GM10266 (cell line): ENCODE results near the gene ABLIM2.

ENCODE experiments used
- DNase-seq: peaks from one replicate; pipeline ENCODE4 v3.0.0; 2012; ENCODE audit errors: extremely low spot score
- TF ChIP-seq, protein P1 (sequence below): IDR thresholded peaks from 2 replicates; pipeline ENCODE4 v1.5.1; 2012; ENCODE audit warnings: mild to moderate bottlenecking, low read depth; ENCODE audit not compliant: control insufficient read depth, insufficient read depth; ENCODE audit errors: missing control alignments

Gene ABLIM2

DNA sequence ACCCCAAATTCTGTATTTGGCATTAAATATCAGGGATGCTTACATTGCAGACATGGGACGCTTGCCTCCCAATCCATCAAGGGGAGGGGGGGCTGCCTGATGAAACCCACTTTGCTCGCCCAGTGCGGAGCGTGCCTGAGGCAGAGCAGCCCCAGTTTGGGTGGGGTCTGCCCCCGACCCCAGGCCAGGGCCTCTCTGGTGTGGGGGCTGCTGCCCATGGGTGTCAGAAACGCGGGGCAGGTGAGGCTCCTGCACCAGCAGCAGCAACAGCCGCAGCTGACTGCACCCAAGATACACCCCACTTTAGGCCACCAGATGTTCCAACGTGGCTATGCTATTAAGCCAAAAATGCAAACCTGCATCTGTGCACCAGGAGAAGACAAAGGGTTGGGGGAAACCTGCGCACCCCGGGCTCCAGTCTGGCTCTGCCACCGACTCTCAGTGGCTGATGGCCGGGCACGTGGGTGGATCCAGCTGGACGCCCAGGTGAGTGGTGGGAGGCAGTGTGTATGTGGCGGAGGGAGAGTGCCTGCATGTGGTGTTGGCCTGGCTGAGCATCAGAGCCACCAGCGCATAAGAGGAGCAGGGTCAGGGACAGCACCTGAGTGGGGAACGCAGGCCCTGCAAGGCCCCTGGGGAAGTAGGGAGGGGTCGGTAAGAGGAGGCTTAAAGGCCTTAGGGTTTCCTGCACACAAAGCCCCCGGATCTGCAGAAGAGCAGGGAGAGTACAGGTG is 86.2 kb downstream of the ABLIM2 start:
- TF ChIP-seq, protein P1, sequence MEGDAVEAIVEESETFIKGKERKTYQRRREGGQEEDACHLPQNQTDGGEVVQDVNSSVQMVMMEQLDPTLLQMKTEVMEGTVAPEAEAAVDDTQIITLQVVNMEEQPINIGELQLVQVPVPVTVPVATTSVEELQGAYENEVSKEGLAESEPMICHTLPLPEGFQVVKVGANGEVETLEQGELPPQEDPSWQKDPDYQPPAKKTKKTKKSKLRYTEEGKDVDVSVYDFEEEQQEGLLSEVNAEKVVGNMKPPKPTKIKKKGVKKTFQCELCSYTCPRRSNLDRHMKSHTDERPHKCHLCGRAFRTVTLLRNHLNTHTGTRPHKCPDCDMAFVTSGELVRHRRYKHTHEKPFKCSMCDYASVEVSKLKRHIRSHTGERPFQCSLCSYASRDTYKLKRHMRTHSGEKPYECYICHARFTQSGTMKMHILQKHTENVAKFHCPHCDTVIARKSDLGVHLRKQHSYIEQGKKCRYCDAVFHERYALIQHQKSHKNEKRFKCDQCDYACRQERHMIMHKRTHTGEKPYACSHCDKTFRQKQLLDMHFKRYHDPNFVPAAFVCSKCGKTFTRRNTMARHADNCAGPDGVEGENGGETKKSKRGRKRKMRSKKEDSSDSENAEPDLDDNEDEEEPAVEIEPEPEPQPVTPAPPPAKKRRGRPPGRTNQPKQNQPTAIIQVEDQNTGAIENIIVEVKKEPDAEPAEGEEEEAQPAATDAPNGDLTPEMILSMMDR, result no peak
- no peak for DNase-seq

GRCh38 chr4:8071766-8072165 is 86.8 kb downstream of the ABLIM2 start:
- no peak for DNase-seq
- TF ChIP-seq, protein P1, result no peak

DNA sequence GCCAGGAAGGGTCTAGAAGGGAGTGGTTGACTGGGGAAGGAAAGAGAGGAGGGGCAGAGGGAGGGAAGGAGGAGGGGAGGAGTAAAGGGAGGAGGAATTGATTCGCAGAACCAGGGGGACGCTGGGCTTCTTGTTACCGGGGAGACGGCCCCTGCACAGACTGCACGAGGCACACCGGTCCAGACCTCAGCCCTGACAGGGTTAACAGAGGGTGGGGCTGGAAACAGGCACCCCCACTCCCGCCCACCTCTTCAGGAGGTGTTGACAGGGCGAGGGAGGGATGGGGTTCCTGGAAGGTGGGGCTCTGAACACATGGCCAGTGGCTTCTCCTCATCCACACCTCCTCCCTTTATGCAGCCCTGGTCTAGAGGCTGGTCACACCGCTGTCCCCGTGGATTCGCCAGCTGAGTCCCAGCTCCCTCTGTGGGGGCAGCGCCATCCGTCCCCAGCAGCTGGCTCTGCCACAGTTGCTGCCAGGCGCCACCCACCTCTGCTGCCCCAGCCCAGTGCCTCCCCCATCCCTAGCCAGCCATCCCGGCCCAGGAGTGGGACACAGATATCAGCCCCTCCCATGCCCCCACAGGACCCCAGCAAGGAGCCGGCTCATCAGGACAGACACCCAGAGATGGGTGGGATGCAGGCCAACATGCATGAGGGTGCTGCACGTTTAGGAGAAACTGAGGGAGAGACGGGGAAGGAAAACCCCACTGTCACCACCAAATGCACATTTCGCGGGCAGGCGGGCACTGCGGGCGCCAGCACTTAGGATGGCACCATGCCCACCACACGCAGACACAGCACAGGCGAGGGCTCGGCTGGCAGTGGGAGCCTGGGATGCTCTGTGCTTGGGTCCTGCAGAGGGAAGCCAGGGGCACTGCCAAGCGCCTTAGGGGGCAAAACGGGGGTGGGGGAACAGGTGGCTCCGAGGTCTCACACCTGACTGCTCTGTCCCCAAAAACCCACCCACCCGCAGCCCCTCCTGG is 87.6 kb downstream of the ABLIM2 start:
- DNase-seq, result no peak
- TF ChIP-seq, protein P1, result no peak

DNA sequence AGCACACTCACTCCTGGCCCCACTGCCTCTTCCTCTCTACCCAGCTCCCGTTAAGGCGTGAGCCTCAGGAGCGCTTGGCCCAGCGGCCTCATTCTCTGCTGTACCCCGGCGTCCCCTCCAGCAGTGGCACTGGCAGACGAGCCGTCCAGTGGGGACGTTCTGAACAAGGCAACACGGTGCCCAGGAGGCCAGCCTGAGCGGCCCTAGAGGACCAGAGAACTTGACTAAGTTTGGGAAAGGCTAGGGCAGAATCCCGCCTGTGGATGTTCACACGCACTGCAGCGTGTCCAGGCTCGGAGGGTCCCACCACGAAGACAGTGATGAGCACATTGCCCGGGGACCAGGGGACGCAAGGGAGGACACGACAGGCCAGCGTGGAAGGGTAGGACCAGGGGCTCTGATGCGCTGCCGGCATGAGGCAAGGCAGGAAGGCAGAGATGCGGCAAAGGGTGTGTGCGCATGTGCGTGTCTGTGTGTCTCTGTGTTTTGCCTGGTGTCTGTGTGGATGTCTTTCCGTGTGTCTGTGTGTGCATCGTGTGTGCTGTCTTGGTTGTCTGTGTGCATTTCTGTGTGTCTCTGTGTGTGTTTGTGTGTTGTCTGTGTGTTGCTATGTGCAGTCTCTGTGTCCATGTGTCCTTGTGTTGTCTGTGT is 89.4 kb downstream of the ABLIM2 start:
- TF ChIP-seq, protein P1, result no peak
- no peak for DNase-seq

GRCh38 chr4:8067945-8068896 is 90.4 kb downstream of the ABLIM2 start:
- no peak for DNase-seq
- TF ChIP-seq, protein P1, result no peak

DNA sequence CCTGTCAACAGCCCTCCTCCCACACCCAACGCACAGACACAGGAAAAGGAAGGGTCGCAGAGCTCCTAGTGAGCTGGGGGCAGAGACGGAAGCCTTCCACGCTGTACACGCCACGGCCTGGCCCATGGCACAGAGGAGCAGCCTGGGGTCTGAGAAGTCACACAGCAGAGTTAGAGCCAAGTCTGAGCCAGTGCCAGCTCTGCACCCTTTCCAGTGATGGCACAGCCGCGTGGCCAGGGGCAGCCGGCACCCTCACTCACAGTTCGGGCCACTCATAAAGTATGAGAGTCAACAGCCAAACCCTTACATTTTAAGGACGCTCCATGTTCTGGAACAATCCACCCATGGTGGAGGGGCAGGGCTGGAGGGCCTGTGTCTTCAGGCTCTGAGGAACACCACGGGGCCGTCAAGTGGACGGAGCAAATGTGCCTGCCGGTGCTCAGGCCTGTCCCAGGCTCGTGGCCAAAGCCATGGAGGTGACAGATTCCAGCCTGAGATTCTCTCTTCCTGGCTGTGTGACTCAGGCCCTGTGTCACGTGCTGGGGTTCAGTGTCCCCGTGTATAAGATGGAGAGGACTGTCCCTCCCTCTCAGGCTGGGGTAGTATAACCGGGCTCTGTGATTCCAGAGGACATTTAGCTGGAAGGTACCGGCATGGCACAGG is 91.2 kb downstream of the ABLIM2 start:
- TF ChIP-seq, protein P1, result no peak
- no peak for DNase-seq
